ENCODE results near the gene PDE6D.

The PDE6D gene

DNA sequence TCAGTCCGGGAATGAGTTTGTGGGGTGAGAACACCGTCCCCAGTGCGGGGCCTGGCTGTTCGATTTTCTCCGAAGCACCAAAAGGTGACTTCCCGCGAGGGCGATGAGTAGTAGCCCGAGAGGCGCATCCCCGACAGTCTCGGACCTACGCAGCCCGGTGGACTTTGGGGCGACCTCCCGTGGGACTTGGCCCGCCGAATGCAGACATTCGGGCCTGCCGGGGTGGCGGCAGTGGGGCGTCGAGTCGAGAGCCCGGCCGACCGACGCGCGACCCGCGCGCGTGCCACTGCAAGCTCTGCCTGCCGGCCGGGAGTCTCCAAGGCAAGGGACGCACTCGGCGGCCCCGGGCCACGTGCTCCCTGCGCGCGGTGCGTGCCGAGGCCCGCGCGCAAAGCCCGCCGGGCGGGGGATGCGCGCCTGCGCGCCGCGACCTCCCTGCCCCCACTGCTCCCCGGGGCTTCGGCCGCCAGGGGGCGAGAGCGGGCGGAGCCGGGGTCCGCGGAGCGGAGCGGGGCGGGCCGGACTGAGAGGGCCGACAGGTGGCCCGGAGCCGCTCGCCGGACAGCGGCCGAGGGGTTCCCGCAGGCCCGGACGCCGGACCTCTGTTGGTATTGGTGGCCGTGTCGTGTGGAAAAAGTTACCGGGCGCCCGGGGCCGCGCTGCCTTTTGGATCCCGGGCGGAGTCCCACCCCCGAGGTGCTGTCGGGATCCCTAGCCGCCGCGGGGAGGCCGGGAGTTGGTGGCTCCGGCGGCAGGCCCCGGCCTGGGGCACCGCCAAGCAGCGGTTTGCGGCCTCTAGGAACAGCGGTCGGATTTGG, 70.9 kb downstream of the PDE6D start (continued):
- peak; percentile 37; the same call in 1 of the 2 replicates for TF ChIP-seq ZNF394 (tag by site-specific recombination; IDR thresholded peaks at IDR 0.05; ENCODE audit: borderline replicate concordance)
- TF ChIP-seq, protein P1, sequence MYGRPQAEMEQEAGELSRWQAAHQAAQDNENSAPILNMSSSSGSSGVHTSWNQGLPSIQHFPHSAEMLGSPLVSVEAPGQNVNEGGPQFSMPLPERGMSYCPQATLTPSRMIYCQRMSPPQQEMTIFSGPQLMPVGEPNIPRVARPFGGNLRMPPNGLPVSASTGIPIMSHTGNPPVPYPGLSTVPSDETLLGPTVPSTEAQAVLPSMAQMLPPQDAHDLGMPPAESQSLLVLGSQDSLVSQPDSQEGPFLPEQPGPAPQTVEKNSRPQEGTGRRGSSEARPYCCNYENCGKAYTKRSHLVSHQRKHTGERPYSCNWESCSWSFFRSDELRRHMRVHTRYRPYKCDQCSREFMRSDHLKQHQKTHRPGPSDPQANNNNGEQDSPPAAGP (tag by site-specific recombination; IDR thresholded peaks at IDR 0.05) = no peak
- TF ChIP-seq, protein P2, sequence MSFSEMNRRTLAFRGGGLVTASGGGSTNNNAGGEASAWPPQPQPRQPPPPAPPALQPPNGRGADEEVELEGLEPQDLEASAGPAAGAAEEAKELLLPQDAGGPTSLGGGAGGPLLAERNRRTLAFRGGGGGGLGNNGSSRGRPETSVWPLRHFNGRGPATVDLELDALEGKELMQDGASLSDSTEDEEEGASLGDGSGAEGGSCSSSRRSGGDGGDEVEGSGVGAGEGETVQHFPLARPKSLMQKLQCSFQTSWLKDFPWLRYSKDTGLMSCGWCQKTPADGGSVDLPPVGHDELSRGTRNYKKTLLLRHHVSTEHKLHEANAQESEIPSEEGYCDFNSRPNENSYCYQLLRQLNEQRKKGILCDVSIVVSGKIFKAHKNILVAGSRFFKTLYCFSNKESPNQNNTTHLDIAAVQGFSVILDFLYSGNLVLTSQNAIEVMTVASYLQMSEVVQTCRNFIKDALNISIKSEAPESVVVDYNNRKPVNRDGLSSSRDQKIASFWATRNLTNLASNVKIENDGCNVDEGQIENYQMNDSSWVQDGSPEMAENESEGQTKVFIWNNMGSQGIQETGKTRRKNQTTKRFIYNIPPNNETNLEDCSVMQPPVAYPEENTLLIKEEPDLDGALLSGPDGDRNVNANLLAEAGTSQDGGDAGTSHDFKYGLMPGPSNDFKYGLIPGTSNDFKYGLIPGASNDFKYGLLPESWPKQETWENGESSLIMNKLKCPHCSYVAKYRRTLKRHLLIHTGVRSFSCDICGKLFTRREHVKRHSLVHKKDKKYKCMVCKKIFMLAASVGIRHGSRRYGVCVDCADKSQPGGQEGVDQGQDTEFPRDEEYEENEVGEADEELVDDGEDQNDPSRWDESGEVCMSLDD (tag by site-specific recombination; IDR thresholded peaks at IDR 0.05) = peak; percentile 47; the same call in 1 of the 2 replicates

DNA sequence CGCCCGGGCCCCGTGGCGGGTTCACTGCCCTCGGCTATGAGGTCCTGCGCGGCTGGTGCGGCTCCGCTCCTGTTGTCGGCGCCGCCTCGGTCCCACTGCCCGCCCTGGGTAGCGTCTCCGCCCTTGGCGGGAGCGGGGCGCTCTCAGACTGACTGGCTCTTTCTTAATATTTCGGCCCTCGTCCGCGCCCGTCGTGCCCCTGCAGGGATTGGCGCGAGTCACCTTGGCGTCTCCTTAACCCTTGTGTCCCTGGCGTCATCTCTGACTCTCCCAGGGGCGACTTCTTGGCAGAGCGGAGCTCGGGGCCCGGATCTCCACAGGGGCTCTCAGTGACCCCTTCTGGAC, 71.5 kb downstream of the PDE6D start:
- Histone ChIP-seq H3K4me1 (ENCODE audit: control insufficient read depth, insufficient read depth, low read length) (peaks cover 8% of the 10 kb centered on the region), H3K27ac (ENCODE audit: extremely low read depth, low read depth, low read length) (peak overlapping the region; percentile 96), H3K9me3 (ENCODE audit: control insufficient read depth, insufficient read depth, low read depth, low read length) (no peaks in the 10 kb centered on the region), H3K36me3 (ENCODE audit: control insufficient read depth in 2 of 2, insufficient read depth in 1 of 2, low read length in 2 of 2) (peaks cover 6 to 50% of the 10 kb centered on the region in 2 experiments; a peak in 2 of 3 replicates), H3K4me3 (ENCODE audit: low read depth, low read length) (peak overlapping the region; percentile 94)
- CTCF ChIA-PET = interaction anchor here (1.4 kb wide), 1 partner anchor 34 kb away, joined by 3 read pairs; no protein-coding TSS in a partner anchor
- POLR2A ChIA-PET = interaction anchor here (0.7 to 4.4 kb wide), 7 partner anchors 12 to 245 kb away, joined by 3 to 41 read pairs (median 4); partner anchors contain the start of gene NCL
- TF ChIP-seq ZFP3 (tag by site-specific recombination; IDR thresholded peaks at IDR 0.05; ENCODE audit: low read depth) (no peak), ZXDB (tag by site-specific recombination; IDR thresholded peaks at IDR 0.05) (0 out of 2 replicates have a peak, but pooled peaks have one; percentile 55), FEZF1 (tag by site-specific recombination; IDR thresholded peaks at IDR 0.05) (no peak), YY1 (tag by site-specific recombination; IDR thresholded peaks at IDR 0.05) (no peak), ZBTB20 (tag by site-specific recombination; IDR thresholded peaks at IDR 0.05) (no peak), ZNF133 (tag by site-specific recombination; IDR thresholded peaks at IDR 0.05) (no peak), ZNF214 (tag by site-specific recombination; IDR thresholded peaks at IDR 0.05; ENCODE audit: borderline replicate concordance) (no peak), IKZF3 (tag by site-specific recombination; IDR thresholded peaks at IDR 0.05) (no peak), ZNF223 (tag by site-specific recombination; IDR thresholded peaks at IDR 0.05) (no peak), ZNF830 (tag by site-specific recombination; IDR thresholded peaks at IDR 0.05; ENCODE audit: low read depth) (no peak), ZEB2 (tag by site-specific recombination; IDR thresholded peaks at IDR 0.05) (0 out of 2 replicates have a peak, but pooled peaks have one; percentile 23), HOXD13 (CRISPR knock-in tag; IDR thresholded peaks at IDR 0.05; ENCODE audit: borderline replicate concordance) (no peak)
- TF ChIP-seq, protein P3, sequence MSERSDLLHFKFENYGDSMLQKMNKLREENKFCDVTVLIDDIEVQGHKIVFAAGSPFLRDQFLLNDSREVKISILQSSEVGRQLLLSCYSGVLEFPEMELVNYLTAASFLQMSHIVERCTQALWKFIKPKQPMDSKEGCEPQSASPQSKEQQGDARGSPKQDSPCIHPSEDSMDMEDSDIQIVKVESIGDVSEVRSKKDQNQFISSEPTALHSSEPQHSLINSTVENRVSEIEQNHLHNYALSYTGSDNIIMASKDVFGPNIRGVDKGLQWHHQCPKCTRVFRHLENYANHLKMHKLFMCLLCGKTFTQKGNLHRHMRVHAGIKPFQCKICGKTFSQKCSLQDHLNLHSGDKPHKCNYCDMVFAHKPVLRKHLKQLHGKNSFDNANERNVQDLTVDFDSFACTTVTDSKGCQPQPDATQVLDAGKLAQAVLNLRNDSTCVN (tag by site-specific recombination; optimal IDR thresholded peaks at IDR 0.05) = peak; percentile 49
- TF ChIP-seq, protein P4, sequence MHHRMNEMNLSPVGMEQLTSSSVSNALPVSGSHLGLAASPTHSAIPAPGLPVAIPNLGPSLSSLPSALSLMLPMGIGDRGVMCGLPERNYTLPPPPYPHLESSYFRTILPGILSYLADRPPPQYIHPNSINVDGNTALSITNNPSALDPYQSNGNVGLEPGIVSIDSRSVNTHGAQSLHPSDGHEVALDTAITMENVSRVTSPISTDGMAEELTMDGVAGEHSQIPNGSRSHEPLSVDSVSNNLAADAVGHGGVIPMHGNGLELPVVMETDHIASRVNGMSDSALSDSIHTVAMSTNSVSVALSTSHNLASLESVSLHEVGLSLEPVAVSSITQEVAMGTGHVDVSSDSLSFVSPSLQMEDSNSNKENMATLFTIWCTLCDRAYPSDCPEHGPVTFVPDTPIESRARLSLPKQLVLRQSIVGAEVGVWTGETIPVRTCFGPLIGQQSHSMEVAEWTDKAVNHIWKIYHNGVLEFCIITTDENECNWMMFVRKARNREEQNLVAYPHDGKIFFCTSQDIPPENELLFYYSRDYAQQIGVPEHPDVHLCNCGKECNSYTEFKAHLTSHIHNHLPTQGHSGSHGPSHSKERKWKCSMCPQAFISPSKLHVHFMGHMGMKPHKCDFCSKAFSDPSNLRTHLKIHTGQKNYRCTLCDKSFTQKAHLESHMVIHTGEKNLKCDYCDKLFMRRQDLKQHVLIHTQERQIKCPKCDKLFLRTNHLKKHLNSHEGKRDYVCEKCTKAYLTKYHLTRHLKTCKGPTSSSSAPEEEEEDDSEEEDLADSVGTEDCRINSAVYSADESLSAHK (tag by site-specific recombination; IDR thresholded peaks at IDR 0.05) = no peak
- TF ChIP-seq, protein P5, sequence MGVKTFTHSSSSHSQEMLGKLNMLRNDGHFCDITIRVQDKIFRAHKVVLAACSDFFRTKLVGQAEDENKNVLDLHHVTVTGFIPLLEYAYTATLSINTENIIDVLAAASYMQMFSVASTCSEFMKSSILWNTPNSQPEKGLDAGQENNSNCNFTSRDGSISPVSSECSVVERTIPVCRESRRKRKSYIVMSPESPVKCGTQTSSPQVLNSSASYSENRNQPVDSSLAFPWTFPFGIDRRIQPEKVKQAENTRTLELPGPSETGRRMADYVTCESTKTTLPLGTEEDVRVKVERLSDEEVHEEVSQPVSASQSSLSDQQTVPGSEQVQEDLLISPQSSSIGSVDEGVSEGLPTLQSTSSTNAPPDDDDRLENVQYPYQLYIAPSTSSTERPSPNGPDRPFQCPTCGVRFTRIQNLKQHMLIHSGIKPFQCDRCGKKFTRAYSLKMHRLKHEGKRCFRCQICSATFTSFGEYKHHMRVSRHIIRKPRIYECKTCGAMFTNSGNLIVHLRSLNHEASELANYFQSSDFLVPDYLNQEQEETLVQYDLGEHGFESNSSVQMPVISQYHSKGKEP (tag by site-specific recombination; IDR thresholded peaks at IDR 0.05) = no peak
- TF ChIP-seq, protein P6, sequence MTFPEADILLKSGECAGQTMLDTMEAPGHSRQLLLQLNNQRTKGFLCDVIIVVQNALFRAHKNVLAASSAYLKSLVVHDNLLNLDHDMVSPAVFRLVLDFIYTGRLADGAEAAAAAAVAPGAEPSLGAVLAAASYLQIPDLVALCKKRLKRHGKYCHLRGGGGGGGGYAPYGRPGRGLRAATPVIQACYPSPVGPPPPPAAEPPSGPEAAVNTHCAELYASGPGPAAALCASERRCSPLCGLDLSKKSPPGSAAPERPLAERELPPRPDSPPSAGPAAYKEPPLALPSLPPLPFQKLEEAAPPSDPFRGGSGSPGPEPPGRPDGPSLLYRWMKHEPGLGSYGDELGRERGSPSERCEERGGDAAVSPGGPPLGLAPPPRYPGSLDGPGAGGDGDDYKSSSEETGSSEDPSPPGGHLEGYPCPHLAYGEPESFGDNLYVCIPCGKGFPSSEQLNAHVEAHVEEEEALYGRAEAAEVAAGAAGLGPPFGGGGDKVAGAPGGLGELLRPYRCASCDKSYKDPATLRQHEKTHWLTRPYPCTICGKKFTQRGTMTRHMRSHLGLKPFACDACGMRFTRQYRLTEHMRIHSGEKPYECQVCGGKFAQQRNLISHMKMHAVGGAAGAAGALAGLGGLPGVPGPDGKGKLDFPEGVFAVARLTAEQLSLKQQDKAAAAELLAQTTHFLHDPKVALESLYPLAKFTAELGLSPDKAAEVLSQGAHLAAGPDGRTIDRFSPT (tag by site-specific recombination; IDR thresholded peaks at IDR 0.05) = 0 out of 2 replicates have a peak, but pooled peaks have one; percentile 34
- TF ChIP-seq, protein P7, sequence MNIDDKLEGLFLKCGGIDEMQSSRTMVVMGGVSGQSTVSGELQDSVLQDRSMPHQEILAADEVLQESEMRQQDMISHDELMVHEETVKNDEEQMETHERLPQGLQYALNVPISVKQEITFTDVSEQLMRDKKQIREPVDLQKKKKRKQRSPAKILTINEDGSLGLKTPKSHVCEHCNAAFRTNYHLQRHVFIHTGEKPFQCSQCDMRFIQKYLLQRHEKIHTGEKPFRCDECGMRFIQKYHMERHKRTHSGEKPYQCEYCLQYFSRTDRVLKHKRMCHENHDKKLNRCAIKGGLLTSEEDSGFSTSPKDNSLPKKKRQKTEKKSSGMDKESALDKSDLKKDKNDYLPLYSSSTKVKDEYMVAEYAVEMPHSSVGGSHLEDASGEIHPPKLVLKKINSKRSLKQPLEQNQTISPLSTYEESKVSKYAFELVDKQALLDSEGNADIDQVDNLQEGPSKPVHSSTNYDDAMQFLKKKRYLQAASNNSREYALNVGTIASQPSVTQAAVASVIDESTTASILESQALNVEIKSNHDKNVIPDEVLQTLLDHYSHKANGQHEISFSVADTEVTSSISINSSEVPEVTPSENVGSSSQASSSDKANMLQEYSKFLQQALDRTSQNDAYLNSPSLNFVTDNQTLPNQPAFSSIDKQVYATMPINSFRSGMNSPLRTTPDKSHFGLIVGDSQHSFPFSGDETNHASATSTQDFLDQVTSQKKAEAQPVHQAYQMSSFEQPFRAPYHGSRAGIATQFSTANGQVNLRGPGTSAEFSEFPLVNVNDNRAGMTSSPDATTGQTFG (tag by site-specific recombination; IDR thresholded peaks at IDR 0.05; ENCODE audit: borderline replicate concordance) = no peak

All from HEK293 (cell line).